ENCODE results near the gene KANK2.
A peak's percentile ranks its signal among the peaks of the same experiment; 100 is the strongest.

The KANK2 gene

DNA sequence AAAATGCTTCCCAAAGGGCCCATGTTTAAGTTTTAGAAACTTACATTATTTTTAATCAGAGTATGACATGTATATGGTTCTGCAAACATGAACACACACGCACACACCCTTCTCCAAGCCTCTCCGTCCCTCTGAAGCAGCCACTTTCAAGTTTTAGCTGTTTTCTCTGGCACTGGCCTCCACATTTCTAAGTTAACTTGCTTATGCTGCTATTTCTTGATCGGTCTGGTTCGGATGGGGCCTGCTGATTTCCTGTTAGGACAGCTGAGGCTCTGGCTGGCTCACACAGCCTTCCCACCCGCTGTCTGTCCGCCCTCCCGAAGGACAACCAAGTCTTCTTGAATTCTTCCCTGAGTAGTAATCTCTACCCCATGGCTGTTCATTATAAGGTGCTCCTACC, 46.2 kb downstream of the KANK2 start:
- TF ChIP-seq ZBTB7A (IDR thresholded peaks at IDR 0.05; ENCODE audit: low read depth) = no peak
- TF ChIP-seq CREB1 (IDR thresholded peaks at IDR 0.05; ENCODE audit: low read depth) = no peak
- TF ChIP-seq YY1 (IDR thresholded peaks at IDR 0.05; ENCODE audit: low read depth) = no peak
- TF ChIP-seq, protein P1, sequence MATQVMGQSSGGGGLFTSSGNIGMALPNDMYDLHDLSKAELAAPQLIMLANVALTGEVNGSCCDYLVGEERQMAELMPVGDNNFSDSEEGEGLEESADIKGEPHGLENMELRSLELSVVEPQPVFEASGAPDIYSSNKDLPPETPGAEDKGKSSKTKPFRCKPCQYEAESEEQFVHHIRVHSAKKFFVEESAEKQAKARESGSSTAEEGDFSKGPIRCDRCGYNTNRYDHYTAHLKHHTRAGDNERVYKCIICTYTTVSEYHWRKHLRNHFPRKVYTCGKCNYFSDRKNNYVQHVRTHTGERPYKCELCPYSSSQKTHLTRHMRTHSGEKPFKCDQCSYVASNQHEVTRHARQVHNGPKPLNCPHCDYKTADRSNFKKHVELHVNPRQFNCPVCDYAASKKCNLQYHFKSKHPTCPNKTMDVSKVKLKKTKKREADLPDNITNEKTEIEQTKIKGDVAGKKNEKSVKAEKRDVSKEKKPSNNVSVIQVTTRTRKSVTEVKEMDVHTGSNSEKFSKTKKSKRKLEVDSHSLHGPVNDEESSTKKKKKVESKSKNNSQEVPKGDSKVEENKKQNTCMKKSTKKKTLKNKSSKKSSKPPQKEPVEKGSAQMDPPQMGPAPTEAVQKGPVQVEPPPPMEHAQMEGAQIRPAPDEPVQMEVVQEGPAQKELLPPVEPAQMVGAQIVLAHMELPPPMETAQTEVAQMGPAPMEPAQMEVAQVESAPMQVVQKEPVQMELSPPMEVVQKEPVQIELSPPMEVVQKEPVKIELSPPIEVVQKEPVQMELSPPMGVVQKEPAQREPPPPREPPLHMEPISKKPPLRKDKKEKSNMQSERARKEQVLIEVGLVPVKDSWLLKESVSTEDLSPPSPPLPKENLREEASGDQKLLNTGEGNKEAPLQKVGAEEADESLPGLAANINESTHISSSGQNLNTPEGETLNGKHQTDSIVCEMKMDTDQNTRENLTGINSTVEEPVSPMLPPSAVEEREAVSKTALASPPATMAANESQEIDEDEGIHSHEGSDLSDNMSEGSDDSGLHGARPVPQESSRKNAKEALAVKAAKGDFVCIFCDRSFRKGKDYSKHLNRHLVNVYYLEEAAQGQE (IDR thresholded peaks at IDR 0.05; ENCODE audit: low read depth) = no peak
- TF ChIP-seq NFIC (IDR thresholded peaks at IDR 0.05) = no peak
- no peak for TF ChIP-seq TEAD4 (IDR thresholded peaks at IDR 0.05)
- TF ChIP-seq, protein P2, sequence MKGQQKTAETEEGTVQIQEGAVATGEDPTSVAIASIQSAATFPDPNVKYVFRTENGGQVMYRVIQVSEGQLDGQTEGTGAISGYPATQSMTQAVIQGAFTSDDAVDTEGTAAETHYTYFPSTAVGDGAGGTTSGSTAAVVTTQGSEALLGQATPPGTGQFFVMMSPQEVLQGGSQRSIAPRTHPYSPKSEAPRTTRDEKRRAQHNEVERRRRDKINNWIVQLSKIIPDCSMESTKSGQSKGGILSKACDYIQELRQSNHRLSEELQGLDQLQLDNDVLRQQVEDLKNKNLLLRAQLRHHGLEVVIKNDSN (IDR thresholded peaks at IDR 0.05) = no peak
- no peak for TF ChIP-seq CEBPB (IDR thresholded peaks at IDR 0.05)
- TF ChIP-seq TCF12 (IDR thresholded peaks at IDR 0.05; ENCODE audit: low read depth) = no peak
- no peak for TF ChIP-seq TAF1 (IDR thresholded peaks at IDR 0.05; ENCODE audit: low read depth)
- no peak for TF ChIP-seq EP300 (IDR thresholded peaks at IDR 0.05; ENCODE audit: borderline replicate concordance)
- TF ChIP-seq EGR1 (IDR thresholded peaks at IDR 0.05) = no peak

DNA sequence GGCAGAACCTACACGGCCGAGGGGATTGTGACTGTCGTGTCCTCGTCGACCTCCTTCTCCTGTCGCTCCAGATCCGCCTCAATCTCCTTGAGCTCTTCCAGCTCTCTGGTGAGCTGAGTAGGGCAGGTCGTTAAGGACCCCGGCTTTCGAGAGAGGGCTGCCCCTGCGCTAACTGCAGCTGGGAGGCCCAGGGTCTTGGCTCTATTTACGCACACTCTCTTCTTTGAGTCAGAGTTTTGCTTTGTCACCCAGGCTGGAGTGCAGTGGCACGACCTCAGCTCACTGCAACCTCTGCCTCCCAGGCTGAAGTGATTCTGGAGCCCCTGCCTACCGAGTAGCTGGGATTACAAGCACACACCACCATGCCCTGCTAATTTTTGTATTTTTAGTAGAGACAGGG, 49.3 kb downstream of the KANK2 start:
- no peak for TF ChIP-seq TCF12 (IDR thresholded peaks at IDR 0.05; ENCODE audit: low read depth)
- no peak for TF ChIP-seq CREB1 (IDR thresholded peaks at IDR 0.05; ENCODE audit: low read depth)
- TF ChIP-seq, protein P3, sequence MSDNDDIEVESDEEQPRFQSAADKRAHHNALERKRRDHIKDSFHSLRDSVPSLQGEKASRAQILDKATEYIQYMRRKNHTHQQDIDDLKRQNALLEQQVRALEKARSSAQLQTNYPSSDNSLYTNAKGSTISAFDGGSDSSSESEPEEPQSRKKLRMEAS (IDR thresholded peaks at IDR 0.05) = no peak
- no peak for TF ChIP-seq YY1 (IDR thresholded peaks at IDR 0.05; ENCODE audit: low read depth)
- TF ChIP-seq, protein P1 (IDR thresholded peaks at IDR 0.05; ENCODE audit: low read depth) = no peak
- no peak for TF ChIP-seq TEAD4 (IDR thresholded peaks at IDR 0.05)
- TF ChIP-seq EP300 (IDR thresholded peaks at IDR 0.05; ENCODE audit: borderline replicate concordance) = no peak
- TF ChIP-seq, protein P2 (IDR thresholded peaks at IDR 0.05) = no peak
- TF ChIP-seq RAD21 (IDR thresholded peaks at IDR 0.05; ENCODE audit: low read depth) = no peak
- TF ChIP-seq NFIC (IDR thresholded peaks at IDR 0.05) = no peak
- no peak for TF ChIP-seq EGR1 (IDR thresholded peaks at IDR 0.05)
- no peak for TF ChIP-seq CEBPB (IDR thresholded peaks at IDR 0.05)
- TF ChIP-seq FOXM1 (IDR thresholded peaks at IDR 0.05; ENCODE audit: borderline replicate concordance, low read depth) = no peak
- TF ChIP-seq TAF1 (IDR thresholded peaks at IDR 0.05; ENCODE audit: low read depth) = no peak
- no peak for TF ChIP-seq ZBTB7A (IDR thresholded peaks at IDR 0.05; ENCODE audit: low read depth)

DNA sequence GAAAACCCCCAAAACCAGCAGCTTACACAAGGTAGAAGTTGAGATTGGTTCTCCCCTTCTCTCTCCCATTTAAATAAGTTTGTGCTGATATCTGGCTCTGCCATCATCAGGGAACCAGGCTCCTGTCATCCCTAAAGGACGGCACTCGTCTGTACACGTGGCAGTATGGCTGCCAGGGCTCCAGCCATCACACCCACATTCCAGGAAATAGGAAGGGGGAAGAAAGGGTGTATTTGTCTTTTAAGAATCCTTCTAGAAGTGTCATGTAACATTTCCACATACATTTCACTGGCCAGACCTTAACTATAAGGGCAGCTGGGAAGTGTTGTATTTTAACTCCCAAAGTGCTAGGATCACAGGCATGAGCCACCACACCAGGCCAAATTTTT, 51.8 kb downstream of the KANK2 start:
- TF ChIP-seq TEAD4 (IDR thresholded peaks at IDR 0.05) (peak; percentile 25; the same call in 1 of the 2 replicates), ZBTB7A (IDR thresholded peaks at IDR 0.05; ENCODE audit: low read depth) (no peak)

DNA sequence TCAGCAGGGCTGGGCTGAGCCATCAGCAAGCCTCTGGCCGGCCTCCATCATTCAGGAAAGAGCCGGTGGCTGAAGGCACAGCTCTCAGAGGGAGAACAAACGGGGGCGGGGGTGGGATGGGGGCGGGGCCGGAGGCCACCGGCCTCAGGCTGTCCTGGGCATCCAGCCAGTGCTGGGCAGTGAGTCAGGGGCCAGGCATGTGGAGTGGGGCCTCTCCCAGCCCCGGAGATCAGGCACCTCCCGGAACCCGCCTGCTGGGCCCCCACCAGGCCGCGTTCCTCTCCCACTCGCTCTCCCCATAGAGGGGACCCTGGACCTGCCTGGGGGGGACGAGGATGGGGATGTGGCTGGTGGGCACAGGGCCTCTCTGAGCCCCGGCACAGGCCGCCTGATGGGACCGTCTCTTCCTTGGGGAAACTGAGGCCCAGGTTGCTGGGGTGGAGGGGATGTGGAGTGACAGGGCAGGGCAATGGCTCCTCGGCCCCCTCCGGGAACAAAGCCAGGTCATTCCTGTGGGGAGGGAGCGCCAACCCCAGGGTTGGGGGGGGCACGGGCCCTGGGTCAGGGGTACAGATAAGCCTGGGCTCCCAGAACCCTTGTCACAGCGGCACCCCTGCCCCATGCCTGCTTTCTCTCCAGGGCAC, 54.7 kb downstream of the KANK2 start:
- TF ChIP-seq YY1 (IDR thresholded peaks at IDR 0.05; ENCODE audit: low read depth) (peak; percentile 30; the same call in 1 of the 2 replicates), FOXM1 (IDR thresholded peaks at IDR 0.05; ENCODE audit: borderline replicate concordance, low read depth) (peak; percentile 75), EP300 (IDR thresholded peaks at IDR 0.05; ENCODE audit: borderline replicate concordance) (peak; percentile 90), ZBTB7A (IDR thresholded peaks at IDR 0.05; ENCODE audit: low read depth) (peak; percentile 78), CREB1 (IDR thresholded peaks at IDR 0.05; ENCODE audit: low read depth) (no peak), NFIC (IDR thresholded peaks at IDR 0.05) (peak; percentile 94), TAF1 (IDR thresholded peaks at IDR 0.05; ENCODE audit: low read depth) (0 out of 2 replicates have a peak, but pooled peaks have one; percentile 16), TEAD4 (IDR thresholded peaks at IDR 0.05) (peak; percentile 93), TCF12 (IDR thresholded peaks at IDR 0.05; ENCODE audit: low read depth) (peak; percentile 86)
- TF ChIP-seq, protein P3 (IDR thresholded peaks at IDR 0.05) = peak; percentile 52; the same call in 1 of the 2 replicates
- TF ChIP-seq, protein P1 (IDR thresholded peaks at IDR 0.05; ENCODE audit: low read depth) = no peak

All from Ishikawa (cell line).